HepG2 (cell line): ENCODE data around the gene CSNK1G1. TPM values are rescaled to one million over a fixed set of nuclear protein-coding genes. Genes with fewer than 3 reads are reported as not detected.
A peak's percentile ranks its signal among the peaks of the same experiment; 100 is the strongest.

Experiments used
- CBX2 ChIP-seq, 2 experiments: fragments of 200-600 bp in 1 of 2; sonication (generic); formaldehyde crosslinking in 1 of 2; IDR thresholded peaks; 2 replicates each; pipeline versions ENCODE4 v1.7.0 to v1.8.1; 2018 to 2022; ENCODE audit warnings: low read depth in 2 of 2, low read length in 1 of 2, mild to moderate bottlenecking in 1 of 2, missing genetic modification reagents in 1 of 2
- CC2D1A ChIP-seq: sonication (generic); formaldehyde crosslinking; IDR thresholded peaks from 2 replicates; pipeline ENCODE4 v1.8.1; 2023; ENCODE audit warnings: mild to moderate bottlenecking, missing genetic modification reagents
- CEBPG ChIP-seq: IDR thresholded peaks from 2 replicates; pipeline ENCODE4 v1.6.1; 2016
- DR1 ChIP-seq: sonication (generic); formaldehyde crosslinking; IDR thresholded peaks from 2 replicates; pipeline ENCODE4 v1.8.0; 2021; ENCODE audit warnings: mild to moderate bottlenecking, missing genetic modification reagents, inconsistent platforms
- HCFC1 ChIP-seq: fragments of 150-350 bp; IDR thresholded peaks from 2 replicates; pipeline ENCODE4 v1.6.1; 2014; ENCODE audit warnings: low read depth, low read length
- HMGA1 ChIP-seq: sonication (generic); formaldehyde crosslinking; conservative IDR thresholded peaks from 2 replicates; pipeline ENCODE4 v1.4.0; 2020; ENCODE audit warnings: missing genetic modification reagents
- HNRNPK ChIP-seq: fragments of 200-400 bp; formaldehyde crosslinking; IDR thresholded peaks from 2 replicates; pipeline ENCODE4 v1.6.1; 2018; ENCODE audit warnings: low read length, low read depth, moderate library complexity, mild to moderate bottlenecking; ENCODE audit not compliant: poor library complexity, severe bottlenecking
- JARID2 ChIP-seq: sonication (generic); formaldehyde crosslinking; IDR thresholded peaks from 2 replicates; pipeline ENCODE4 v1.8.1; 2023; ENCODE audit warnings: missing genetic modification reagents, inconsistent platforms; ENCODE audit not compliant: insufficient replicate concordance
- MTF1 ChIP-seq: sonication (generic); formaldehyde crosslinking; IDR thresholded peaks from 2 replicates; pipeline ENCODE4 v1.5.0; 2020; ENCODE audit warnings: missing genetic modification reagents
- NCOA5 ChIP-seq: sonication (generic); formaldehyde crosslinking; IDR thresholded peaks from 2 replicates; pipeline ENCODE4 v1.4.0; 2020; ENCODE audit warnings: missing genetic modification reagents
- NFE2L1 ChIP-seq: sonication (generic); formaldehyde crosslinking; IDR thresholded peaks from 2 replicates; pipeline ENCODE4 v1.4.0; 2020; ENCODE audit warnings: missing genetic modification reagents, mild to moderate bottlenecking, borderline replicate concordance
- NFIC ChIP-seq: IDR thresholded peaks from 2 replicates; pipeline ENCODE4 v1.6.1; 2012; ENCODE audit warnings: mild to moderate bottlenecking, low read length, inconsistent platforms
- PAX8 ChIP-seq: sonication (generic); formaldehyde crosslinking; IDR thresholded peaks from 2 replicates; pipeline ENCODE4 v1.8.0; 2022; ENCODE audit warnings: mild to moderate bottlenecking, missing genetic modification reagents, borderline replicate concordance
- POLR2AphosphoS2 ChIP-seq: IDR thresholded peaks from 2 replicates; pipeline ENCODE4 v1.6.1; 2011; ENCODE audit warnings: low read depth, low read length, improper control_type of control experiment
- POLR2AphosphoS5 ChIP-seq: IDR thresholded peaks from 2 replicates; pipeline ENCODE4 v1.6.1; 2012; ENCODE audit warnings: low read depth, low read length
- RBFOX2 ChIP-seq: fragments of 200-400 bp; formaldehyde crosslinking; IDR thresholded peaks from 2 replicates; pipeline ENCODE4 v1.6.1; 2017; ENCODE audit warnings: low read depth, mild to moderate bottlenecking, low read length
- SETDB1 ChIP-seq: sonication (generic); formaldehyde crosslinking; IDR thresholded peaks from 2 replicates; pipeline ENCODE4 v1.5.1; 2020; ENCODE audit warnings: missing genetic modification reagents, mild to moderate bottlenecking, borderline replicate concordance
- SP2 ChIP-seq: sonication (generic); formaldehyde crosslinking; IDR thresholded peaks from 2 replicates; pipeline ENCODE4 v1.5.1; 2020; ENCODE audit warnings: mild to moderate bottlenecking, missing genetic modification reagents
- TBL1XR1 ChIP-seq: fragments of 150-350 bp; IDR thresholded peaks from 2 replicates; pipeline ENCODE4 v1.6.1; 2014; ENCODE audit warnings: borderline replicate concordance, low read length; ENCODE audit not compliant: partially characterized antibody
- THAP7 ChIP-seq: sonication (generic); formaldehyde crosslinking; IDR thresholded peaks from 2 replicates; pipeline ENCODE4 v1.8.1; 2023; ENCODE audit warnings: mild to moderate bottlenecking, missing genetic modification reagents
- ZC3H13 ChIP-seq: sonication (generic); formaldehyde crosslinking; IDR thresholded peaks from 2 replicates; pipeline ENCODE4 v1.8.1; 2023; ENCODE audit warnings: mild to moderate bottlenecking, missing genetic modification reagents, moderate library complexity
- ZFY ChIP-seq: sonication (generic); formaldehyde crosslinking; IDR thresholded peaks from 2 replicates; pipeline ENCODE4 v1.4.0; 2020; ENCODE audit warnings: missing genetic modification reagents
- ZNF253 ChIP-seq: sonication (generic); formaldehyde crosslinking; IDR thresholded peaks from 2 replicates; pipeline ENCODE4 v1.8.0; 2022; ENCODE audit warnings: mild to moderate bottlenecking, missing genetic modification reagents, borderline replicate concordance
- ZNF282 ChIP-seq: fragments of 450-650 bp; IDR thresholded peaks from 2 replicates; pipeline ENCODE4 v1.6.1; 2018; ENCODE audit not compliant: partially characterized antibody
- ZNF34 ChIP-seq: sonication (generic); formaldehyde crosslinking; IDR thresholded peaks from 2 replicates; pipeline ENCODE4 v1.4.0; 2020; ENCODE audit warnings: mild to moderate bottlenecking, missing genetic modification reagents, borderline replicate concordance
- ZNF513 ChIP-seq: sonication (generic); formaldehyde crosslinking; conservative IDR thresholded peaks from 2 replicates; pipeline ENCODE4 v1.5.0; 2020; ENCODE audit warnings: missing genetic modification reagents
- ZNF615 ChIP-seq: sonication (generic); formaldehyde crosslinking; IDR thresholded peaks from 2 replicates; pipeline ENCODE4 v1.5.0; 2020; ENCODE audit warnings: mild to moderate bottlenecking, missing genetic modification reagents, borderline replicate concordance
- ZNF776 ChIP-seq: sonication (generic); formaldehyde crosslinking; IDR thresholded peaks from 2 replicates; pipeline ENCODE4 v1.4.0; 2020; ENCODE audit warnings: mild to moderate bottlenecking, missing genetic modification reagents
- ZSCAN21 ChIP-seq: sonication (generic); formaldehyde crosslinking; IDR thresholded peaks from 2 replicates; pipeline ENCODE4 v1.8.0; 2022; ENCODE audit warnings: mild to moderate bottlenecking, missing genetic modification reagents, moderate library complexity, borderline replicate concordance
- polyA plus RNA-seq, 8 experiments: library from polyadenylated mRNA; depleted of rRNA in 3 of 8; stranded (reverse) in 7 of 8; unstranded in 1 of 8; fragments of >200 nt; fragmentation: Illumina TruSeq in 4 of 8; extraction: Trizol in 4 of 8; gene quantifications; 2 replicates each; pipeline versions ENCODE4 v1.2.1 to v1.2.3, GENCODE V29; 2011 to 2016; ENCODE audit warnings: low read depth in 4 of 8, missing spikeins in 1 of 8, mixed read lengths in 1 of 8; ENCODE audit not compliant: insufficient read depth in 1 of 8
- total RNA-seq, 5 experiments: library from RNA; depleted of rRNA; stranded (reverse); fragments of >200 nt; fragmentation: Illumina TruSeq; extraction: Trizol; gene quantifications; 2 replicates each; pipeline ENCODE4 v1.2.3, GENCODE V29; 2016; ENCODE audit warnings: low read depth in 1 of 5
- TF ChIP-seq, protein P1 (sequence below): sonication (generic); formaldehyde crosslinking; IDR thresholded peaks from 2 replicates; pipeline ENCODE4 v1.8.0; 2022; ENCODE audit warnings: missing genetic modification reagents, mild to moderate bottlenecking, borderline replicate concordance

CSNK1G1 gene
- total and polyA plus RNA-seq, 2 of the 13 experiments (the other 11 are each of a cell fraction or from before 2014, with no cell fraction given) = 8.5 to 12.6 TPM

- TF ChIP-seq NCOA5 (CRISPR knock-in tag) (no peak), MTF1 (CRISPR knock-in tag) (no peak), JARID2 (CRISPR knock-in tag) (no peak), HCFC1 (no peak), ZNF776 (CRISPR knock-in tag) (no peak), CC2D1A (CRISPR knock-in tag) (no peak), ZNF253 (CRISPR knock-in tag) (no peak), CEBPG (CRISPR knock-in tag) (peak; percentile 78), ZNF282 (no peak), HNRNPK (no peak), POLR2AphosphoS2 (no peak), RBFOX2 (no peak), ZNF513 (CRISPR knock-in tag) (no peak), ZNF615 (CRISPR knock-in tag) (no peak), PAX8 (CRISPR knock-in tag) (no peak), SP2 (CRISPR knock-in tag) (no peak), THAP7 (CRISPR knock-in tag) (no peak), SETDB1 (CRISPR knock-in tag) (no peak), DR1 (no peak), ZC3H13 (CRISPR knock-in tag) (no peak), NFIC (peak; percentile 96), ZFY (no peak), ZSCAN21 (CRISPR knock-in tag) (no peak), TBL1XR1 (peak; percentile 18), CBX2 (IDR thresholded peaks at IDR 0.05; ENCODE audit: low read depth, low read length) (no peak), CBX2 (CRISPR knock-in tag; IDR thresholded peaks at IDR 0.05; ENCODE audit: low read depth) (no peak), ZNF34 (CRISPR knock-in tag) (no peak), POLR2AphosphoS5 (no peak), NFE2L1 (CRISPR knock-in tag) (no peak), HMGA1 (CRISPR knock-in tag) (no peak)
- TF ChIP-seq, protein P1, sequence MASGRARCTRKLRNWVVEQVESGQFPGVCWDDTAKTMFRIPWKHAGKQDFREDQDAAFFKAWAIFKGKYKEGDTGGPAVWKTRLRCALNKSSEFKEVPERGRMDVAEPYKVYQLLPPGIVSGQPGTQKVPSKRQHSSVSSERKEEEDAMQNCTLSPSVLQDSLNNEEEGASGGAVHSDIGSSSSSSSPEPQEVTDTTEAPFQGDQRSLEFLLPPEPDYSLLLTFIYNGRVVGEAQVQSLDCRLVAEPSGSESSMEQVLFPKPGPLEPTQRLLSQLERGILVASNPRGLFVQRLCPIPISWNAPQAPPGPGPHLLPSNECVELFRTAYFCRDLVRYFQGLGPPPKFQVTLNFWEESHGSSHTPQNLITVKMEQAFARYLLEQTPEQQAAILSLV (CRISPR knock-in tag) = no peak
These were observed 139.1 kb downstream of the CSNK1G1 start (continued) for GRCh38 chr15:64216730-64217428.
